MV-4-11 (cell line): ENCODE results near the gene RDH8.

Experiments used
- DNase-seq: peaks from one replicate; lab custom pipeline; 2025; lab: John Stamatoyannopoulos, UW

Gene RDH8

DNA sequence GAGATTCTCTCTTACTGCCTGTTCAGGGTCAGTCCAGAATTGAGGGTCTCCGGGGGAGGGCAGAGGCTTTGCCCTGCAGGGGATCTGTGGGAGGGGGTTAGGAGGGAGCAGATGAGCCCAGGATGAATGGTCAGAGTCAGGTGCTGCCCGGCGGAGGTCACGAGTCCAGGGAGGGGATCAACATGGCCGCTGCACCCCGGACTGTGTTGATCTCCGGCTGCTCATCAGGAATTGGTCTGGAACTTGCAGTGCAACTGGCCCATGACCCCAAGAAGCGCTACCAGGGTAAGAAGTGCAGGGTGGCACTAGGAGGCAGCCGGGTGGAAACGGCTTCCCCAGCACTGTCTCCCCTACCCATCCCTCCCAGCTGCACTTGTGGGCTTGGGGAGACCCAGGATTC, at the start of gene RDH8:
TSS of gene RDH8 (plus strand) at position 168 of the 400 bp plus-strand sequence. CDS start at position 183, 15 bp downstream.
- DNase-seq = no peak

GRCh38 chr19:9966024-9966423, 47.3 kb upstream of the RDH8 start:
- DNase-seq = no peak

DNA sequence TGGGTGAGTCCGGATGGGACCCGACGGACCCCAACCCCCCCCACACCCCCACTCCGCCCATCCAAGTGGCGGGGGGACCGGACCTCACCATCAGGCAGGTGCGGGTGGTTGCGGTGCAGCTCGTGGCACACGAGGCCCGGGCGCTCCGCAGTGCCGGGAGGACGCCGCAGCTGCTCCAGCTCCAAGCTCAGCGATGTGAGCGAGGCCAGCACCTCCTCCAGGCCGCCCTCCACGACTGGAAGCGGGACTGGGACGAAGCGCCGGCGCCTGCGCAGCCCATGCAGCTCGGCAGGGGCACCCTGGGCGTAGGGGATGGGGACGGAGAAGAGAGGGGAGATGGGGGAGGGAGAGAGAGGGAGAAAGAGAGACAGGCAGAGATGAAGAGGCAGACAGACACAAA, 46.8 kb upstream of the RDH8 start:
- no peak for DNase-seq

DNA sequence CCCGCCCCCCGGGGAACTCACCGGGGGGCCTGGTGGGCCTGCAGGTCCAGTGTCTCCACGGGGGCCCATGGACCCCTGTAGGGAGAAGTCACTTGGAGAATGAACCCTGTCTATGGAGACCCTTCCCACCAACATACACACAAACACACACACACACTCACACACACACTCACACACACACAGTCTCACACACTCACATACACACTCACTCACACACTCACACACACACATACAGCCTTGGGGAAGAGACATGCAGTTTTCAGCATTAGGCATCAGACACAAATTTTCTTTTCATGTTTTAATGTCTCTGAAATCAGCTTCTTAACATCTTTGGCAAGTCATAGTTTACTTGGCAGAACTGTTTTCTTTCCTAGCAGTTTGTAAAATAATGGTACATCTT, 46.0 kb upstream of the RDH8 start:
- DNase-seq = no peak

- no peak for DNase-seq
These were observed 44.2 kb upstream of the RDH8 start for GRCh38 chr19:9968820-9969687.

DNA sequence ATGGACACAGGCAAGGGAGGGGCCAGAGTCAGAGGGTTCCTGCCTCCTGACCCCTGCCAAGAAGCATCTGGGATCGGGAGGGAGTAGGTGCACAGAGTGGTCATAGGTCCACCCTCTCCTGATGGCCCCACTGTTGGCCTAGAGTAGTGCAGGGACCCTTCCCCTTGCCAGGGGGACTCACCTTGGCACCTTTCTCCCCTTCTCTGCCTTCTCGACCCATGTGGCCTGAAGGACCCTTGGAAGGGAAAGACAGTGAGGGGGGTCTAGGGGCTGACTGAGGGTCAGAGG, 43.7 kb upstream of the RDH8 start:
- no peak for DNase-seq

DNA sequence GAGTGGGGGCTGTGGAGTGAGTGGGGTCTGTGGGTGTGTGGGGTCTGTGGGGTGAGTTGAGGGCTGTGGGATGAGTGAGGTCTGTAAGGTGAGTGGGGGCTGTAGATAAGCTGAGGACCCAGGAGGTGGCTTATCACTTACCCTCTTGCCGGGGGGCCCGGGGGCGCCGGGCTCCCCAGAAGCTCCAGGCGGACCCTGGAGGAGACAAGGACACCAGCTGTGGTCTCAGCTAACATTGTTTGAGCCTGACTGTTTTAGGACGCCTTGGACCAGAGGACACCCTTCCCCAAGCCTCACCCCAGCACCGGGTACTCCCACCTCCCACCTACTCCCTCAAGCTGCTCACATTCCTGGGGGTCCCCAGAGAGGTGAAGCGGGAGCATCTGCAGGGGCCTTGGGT, 42.8 kb upstream of the RDH8 start:
- DNase-seq = no peak

DNA sequence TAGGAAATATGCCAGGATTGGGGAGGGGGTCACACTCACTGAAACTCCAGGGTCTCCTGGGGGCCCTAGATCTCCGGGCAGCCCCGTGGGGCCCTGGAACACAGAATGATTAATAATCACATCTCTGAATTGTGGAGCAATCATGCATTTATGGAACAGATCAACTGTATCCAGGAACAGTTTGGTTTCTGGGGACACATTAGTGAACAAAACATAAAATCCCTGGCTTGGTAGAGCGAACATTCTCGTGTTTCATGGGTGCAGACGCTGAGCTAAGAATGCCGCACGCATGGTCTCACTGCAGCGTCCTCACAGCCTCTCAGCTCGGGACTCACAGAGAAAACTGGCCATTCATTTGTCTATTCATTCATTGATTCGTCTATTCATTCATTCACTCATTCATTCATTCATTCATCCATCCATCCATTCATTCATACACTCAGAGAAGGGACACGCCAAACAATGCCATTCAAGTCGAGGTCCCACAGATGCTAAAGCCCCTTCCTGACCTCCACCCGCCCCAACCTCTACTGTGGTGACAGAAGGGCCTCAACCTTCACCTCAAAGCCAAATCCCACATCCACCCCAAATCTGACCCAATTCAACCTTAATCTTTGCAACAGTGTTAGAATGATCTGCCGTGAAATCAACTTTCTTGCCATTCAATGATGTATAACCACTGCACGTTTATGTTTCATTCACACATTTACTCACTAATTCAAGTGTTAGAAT, 42.0 kb upstream of the RDH8 start:
- DNase-seq = no peak

GRCh38 chr19:9972103-9972502, 41.2 kb upstream of the RDH8 start:
- DNase-seq = no peak

GRCh38 chr19:9981406-9982260, 31.6 kb upstream of the RDH8 start:
- DNase-seq = no peak

DNA sequence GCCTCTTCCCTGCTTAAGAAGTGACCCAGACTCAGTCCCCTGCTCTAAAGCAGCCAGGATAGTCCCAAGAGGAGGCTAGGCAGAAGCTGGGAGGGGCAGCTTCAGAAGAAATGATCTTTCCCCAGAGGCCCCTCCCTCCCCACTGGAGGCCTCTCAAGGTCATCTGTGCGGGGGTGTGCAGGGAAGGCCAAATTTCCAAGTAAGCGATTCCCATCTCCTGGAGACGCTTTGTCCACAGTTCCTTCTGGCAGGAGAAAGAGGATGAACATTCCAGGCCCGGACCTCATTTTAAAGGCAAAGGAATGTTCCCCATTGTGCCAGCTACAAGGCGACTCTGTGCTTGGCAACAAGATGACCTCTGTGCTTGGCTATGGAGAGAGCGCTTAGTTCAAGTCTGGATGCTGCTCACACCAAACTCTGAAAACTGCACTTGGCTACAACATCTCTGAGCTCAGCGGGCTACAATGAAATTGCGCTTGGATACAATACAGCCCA, 26.4 kb upstream of the RDH8 start:
- no peak for DNase-seq

GRCh38 chr19:9989504-9989903, 23.8 kb upstream of the RDH8 start:
- DNase-seq = no peak

GRCh38 chr19:9991425-9992191, 21.7 kb upstream of the RDH8 start:
- no peak for DNase-seq

GRCh38 chr19:9995084-9995483, 18.2 kb upstream of the RDH8 start:
- DNase-seq = peak; percentile 18

GRCh38 chr19:9995999-9996398, 17.3 kb upstream of the RDH8 start:
- DNase-seq = no peak

GRCh38 chr19:9996541-9996940, 16.7 kb upstream of the RDH8 start:
- no peak for DNase-seq

- peak; percentile 51 for DNase-seq
These were observed 13.0 kb upstream of the RDH8 start for GRCh38 chr19:10000171-10000826.

- DNase-seq = no peak
These were observed 11.4 kb upstream of the RDH8 start for GRCh38 chr19:10001899-10002298.

DNA sequence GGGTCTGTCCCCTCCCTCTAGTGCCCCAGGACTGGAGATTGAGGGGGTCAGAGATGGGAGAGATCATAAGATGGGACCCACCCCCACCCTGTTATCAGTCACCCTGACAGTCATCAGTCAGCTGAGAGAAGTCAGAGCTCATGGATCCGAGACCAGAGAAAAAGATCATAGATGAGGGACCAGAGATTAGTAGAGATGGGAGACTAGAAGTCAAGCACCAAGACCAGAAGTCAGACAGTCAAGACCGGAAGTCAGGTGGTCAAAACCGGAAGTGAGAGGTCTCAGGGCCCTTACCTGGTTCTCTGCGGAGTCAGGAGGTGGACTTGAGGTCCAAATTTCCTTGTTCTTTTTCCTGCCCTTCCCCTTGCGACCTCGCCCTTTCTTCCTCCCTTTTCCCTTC, 10.0 kb upstream of the RDH8 start:
- DNase-seq = no peak

- DNase-seq = no peak
These were observed 8.7 kb upstream of the RDH8 start for GRCh38 chr19:10004617-10005016.
